Transverse colon (tissue), 3 donors: Measurements from ENCODE around the gene TNRC6A.

Source experiments
- POLR2A ChIP-seq: fragments of 450-650 bp; IDR thresholded peaks from one replicate; pipeline ENCODE4 v1.6.1; 2016; ENCODE audit warnings: antibody characterized with exemption, mild to moderate bottlenecking, moderate library complexity
- POLR2AphosphoS5 ChIP-seq, 3 donors: sonication (generic); formaldehyde crosslinking; IDR thresholded peaks; one replicate each; pipeline ENCODE4 v1.6.1; 2016; ENCODE audit warnings: antibody characterized with exemption in 3 of 3

DNA sequence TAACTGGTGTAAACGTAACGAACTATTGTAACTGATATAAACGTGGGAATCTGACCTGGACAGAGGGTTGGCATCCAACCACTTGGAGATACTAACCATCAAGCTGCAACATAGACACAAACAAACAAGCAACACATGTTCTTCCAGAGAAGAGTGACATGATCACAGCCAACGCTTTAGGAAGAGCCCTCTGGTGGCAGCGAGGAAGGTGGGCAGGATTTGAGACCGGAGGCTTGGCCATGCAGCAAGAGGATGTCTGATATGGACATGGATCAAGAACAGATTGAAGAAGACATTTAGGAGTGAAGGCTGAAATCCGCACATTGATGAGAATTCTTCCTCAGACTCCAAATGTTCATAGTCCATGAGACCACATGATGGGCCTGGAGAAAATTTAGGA, 40.3 kb upstream of the TNRC6A start:
- TF ChIP-seq POLR2AphosphoS5 (IDR thresholded peaks at IDR 0.05) = no peak
- no peak for TF ChIP-seq POLR2A
